Body of pancreas (tissue), 4 donors: ENCODE results near the gene SAMD5.

Experiments
- CTCF ChIP-seq, 7 experiments: fragments of 450-650 bp in 4 of 7; fragments of 200-600 bp in 3 of 7; sonication (generic) in 3 of 7; IDR thresholded peaks; one replicate each; pipeline ENCODE4 v1.5.1; 2016 to 2019; ENCODE audit warnings: antibody characterized with exemption in 7 of 7
- POLR2A ChIP-seq, 3 donors: fragments of 450-650 bp; IDR thresholded peaks; one replicate each; pipeline ENCODE4 v1.6.1; 2016; ENCODE audit warnings: antibody characterized with exemption in 3 of 3, mild to moderate bottlenecking in 2 of 3

- TF ChIP-seq CTCF (IDR thresholded peaks at IDR 0.05) (no peak), POLR2A (IDR thresholded peaks at IDR 0.05) (no peak)
These were observed 38.9 kb downstream of the SAMD5 start for GRCh38 chr6:147547369-147547902.
